GM18951 (cell line): ENCODE data around the gene NPTXR.

Experiments
- POLR2A ChIP-seq: IDR thresholded peaks from 4 replicates; pipeline ENCODE4 v1.6.1; 2011; ENCODE audit warnings: mild to moderate bottlenecking; ENCODE audit not compliant: insufficient read length, insufficient read depth; ENCODE audit errors: extremely low read depth
- in situ Hi-C: fragments of 300-500 bp; cut with MboI; formaldehyde crosslinking; loops from one replicate; pipeline ENCODE4 v1.12.0; 2022; ENCODE audit warnings: low sequenced_read_pairs, mixed read lengths, inconsistent platforms; ENCODE audit not compliant: unreplicated experiment

Gene NPTXR

DNA sequence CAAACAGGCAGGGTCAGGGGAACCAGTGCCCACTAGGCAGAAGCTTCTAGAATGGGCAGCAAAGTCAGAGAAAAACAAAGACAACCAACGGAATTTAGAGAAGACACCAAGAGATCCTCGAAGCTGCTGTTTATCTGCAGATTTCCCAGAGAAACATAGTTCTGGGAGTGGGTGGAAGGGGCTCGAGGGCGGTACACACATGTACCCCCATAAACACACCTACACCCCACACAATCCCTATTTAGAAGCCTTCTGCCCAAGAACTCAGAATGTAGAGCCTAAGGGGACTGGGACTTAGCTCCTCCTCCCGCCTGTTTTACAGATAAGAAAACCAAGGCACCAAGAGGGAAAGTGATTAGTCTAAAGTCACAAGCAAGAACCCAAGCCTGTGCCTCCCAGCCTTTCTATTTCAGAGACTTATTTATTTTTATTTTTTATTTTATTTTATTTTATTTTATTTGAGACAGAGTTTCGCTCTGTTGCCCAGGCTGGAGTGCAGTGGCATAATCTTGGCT is 6.4 kb downstream of the NPTXR start:
- in situ Hi-C loops = no loop called here
- no peak for TF ChIP-seq POLR2A

DNA sequence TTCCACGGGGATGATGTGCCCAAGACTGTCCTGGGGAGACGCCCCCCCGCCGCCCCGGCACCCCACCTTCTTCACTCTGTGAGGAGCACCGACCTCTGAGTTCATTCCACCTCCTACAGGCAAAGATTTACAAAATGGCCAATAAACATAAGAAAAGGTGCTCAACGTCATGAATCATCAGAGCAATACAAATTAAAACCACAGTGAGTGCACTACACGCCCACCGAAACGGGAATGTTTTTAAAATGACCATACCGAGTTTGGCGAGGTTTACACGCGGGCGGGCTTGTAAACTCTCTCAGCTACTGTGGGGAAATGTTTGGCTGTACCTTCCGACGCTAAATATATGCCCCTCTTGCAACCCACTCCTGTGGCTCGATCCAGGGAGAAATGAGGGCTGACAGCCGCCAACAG is 7.9 kb downstream of the NPTXR start:
- in situ Hi-C loops = no loop called here
- TF ChIP-seq POLR2A = no peak

DNA sequence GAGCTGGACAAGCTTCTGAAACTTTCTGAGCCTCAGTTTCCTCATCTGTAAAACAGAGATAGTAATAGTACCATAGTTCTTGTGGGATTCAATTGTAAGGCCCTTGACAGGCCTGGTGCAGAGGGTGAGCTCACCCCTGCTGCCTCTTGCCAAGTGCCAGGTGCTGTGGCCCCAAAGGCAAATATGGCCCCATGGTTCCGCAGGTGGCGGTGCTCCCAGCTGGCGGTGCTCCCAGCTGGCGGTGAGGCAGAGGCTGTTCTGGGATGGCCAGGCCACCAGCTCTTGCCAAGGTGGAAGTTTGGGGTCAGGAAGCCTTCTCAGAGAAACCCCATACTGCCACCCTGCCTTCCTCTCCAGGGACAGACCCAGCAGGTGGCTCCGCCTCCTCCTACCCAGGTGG is 8.8 kb downstream of the NPTXR start:
- TF ChIP-seq POLR2A = no peak
- in situ Hi-C loops = no loop called here

DNA sequence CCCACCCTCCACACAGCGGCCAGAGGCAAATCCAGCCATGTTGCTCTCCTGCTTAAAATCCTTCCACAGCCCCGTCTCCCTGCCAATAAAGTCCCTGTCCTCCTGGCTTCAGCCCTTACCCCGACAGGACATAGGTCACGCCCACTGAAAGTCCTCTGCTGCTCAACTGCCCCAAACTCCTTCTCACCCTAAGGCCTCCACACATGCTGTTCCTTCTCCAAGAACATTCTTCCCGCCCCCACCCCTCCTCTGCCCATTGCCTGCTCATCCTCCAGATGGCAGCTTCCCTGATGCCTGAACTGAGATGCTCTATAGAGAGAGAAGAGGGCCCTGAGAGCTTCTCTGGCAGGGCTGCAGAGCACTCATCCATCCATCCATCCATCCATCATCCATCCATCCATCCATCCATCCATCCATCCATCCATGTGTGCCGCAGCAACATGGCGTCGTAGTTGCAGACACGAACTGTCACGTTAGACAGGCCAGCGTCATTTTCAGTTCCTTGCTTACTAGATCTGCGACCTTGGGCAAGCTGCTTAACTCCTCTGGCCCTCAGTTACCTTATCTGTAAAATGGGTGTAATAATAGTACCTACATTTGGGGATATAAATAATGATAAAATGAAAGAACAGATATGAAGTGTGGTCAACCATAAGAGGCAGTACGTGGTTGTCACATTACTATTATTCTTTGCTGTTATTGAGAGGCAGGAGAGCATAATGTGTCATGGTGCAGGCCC is 9.4 kb downstream of the NPTXR start:
- in situ Hi-C loops = no loop called here
- no peak for TF ChIP-seq POLR2A

DNA sequence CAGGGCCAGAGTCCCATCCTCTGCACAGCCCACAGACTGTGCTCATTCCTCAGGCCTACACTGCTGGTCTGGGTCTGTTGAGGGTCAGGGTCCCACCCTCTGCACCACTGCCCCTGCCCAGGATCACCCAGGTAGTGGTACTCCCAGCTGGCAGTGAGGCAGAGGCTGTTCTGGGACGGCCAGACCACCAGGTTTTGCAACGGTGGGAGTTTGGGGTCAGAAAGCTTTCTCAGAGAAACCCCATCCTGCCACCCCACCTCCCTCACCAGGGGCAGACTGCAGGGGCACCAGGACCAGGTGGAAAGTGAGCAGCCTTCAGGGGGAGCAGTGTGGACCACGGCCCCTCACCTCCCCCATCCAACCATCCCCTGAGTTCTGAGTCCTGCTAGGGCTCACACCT is 10.8 kb downstream of the NPTXR start:
- in situ Hi-C loops = no loop called here
- TF ChIP-seq POLR2A = no peak

DNA sequence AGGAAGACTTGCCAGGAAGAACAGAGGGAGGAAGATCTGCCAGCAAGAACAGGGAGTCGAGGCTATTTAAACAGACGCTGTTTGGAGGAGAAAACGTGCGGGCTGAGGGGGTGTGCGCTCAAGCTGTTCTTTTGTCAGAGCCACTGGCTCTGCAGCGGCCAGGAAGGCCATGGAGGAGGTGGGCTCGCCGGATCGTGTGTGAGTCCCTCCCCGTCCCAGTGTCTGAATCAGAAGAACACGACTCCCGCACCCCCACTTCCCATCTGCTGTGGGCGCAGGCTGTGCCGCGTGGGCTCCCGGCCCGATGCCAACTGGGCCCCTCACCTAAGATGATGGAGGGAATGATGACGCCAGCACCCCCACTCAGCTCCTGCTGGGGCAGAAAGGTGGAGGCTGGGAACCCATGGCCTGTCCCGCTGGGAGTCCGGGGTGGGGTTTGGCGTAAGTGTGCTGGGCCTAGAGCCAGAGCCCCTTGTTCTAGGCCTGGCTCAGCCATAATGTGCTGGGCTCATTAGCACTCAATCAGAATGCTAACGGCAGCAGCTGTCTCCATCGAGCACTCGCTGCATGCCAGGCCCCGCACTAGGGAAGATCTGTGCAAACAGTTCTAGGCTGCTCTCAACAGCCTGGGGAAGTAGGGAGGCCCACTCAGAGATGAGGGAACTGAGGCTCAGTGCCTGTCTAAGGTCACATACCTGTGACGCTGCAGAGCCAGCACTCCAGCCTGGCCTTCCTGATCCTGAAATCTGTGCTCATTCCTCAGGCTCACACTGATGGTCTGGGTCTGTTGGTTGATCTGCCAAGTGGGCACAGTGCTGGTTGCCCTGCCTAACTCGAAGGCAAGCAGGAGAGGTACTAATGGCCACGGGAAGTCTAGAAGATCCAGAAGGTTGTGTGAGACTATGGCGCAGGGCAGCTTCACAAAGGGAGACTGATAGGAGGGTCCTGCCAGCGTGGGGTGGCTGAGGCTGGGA is 11.5 kb downstream of the NPTXR start:
- no peak for TF ChIP-seq POLR2A
- in situ Hi-C loops = no loop called here

DNA sequence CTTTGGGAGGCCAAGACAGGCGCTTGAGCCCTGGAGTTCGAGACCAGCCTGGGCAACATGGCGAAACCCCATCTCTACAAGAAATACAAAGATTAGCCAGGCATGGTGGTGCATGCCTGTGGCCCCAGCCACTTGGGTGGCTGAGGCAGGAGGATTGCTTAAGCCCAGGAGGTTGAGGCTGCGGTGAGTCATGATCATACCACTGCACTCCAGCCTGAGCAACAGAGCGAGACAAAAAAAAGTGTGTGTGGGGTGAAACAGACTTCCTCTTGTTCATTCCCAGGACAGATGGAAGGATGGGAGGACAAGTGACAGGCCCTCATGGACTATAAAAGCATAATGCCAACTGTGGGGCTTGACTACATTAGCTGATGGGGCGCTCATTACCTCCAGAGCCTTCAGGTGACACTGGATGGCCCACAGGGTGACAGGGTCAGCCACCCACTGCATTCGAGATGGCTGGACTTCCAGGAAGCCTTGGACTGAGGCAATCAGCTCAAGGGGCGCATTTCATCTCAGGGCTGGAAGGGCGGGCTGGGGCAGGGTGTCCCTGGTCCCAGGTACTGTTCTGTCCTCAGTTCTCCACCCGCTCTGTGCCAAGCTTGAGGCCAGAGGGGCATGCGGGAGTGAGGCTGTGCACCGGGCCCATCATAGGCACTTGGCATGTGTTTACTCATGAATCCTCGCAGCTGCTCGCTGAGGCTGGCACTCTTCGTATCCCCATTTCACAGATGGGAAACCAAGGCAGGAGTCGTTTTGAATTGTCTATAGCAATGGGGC is 12.5 kb downstream of the NPTXR start:
- TF ChIP-seq POLR2A = no peak
- in situ Hi-C loops = no loop called here

DNA sequence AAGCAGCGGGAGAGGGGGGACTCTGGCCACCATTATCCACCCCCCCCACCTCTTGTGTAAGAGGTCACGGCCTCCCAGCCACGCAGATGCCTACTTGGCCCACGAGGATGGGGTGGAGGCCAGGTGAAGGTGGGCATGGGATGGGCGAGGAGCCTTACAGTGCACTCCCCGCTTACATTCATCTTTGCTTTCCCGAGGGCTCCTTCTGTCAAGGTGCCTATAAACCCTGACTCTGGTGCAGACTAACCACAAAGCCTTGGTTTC is 13.1 kb downstream of the NPTXR start:
- in situ Hi-C loops = no loop called here
- TF ChIP-seq POLR2A = no peak

DNA sequence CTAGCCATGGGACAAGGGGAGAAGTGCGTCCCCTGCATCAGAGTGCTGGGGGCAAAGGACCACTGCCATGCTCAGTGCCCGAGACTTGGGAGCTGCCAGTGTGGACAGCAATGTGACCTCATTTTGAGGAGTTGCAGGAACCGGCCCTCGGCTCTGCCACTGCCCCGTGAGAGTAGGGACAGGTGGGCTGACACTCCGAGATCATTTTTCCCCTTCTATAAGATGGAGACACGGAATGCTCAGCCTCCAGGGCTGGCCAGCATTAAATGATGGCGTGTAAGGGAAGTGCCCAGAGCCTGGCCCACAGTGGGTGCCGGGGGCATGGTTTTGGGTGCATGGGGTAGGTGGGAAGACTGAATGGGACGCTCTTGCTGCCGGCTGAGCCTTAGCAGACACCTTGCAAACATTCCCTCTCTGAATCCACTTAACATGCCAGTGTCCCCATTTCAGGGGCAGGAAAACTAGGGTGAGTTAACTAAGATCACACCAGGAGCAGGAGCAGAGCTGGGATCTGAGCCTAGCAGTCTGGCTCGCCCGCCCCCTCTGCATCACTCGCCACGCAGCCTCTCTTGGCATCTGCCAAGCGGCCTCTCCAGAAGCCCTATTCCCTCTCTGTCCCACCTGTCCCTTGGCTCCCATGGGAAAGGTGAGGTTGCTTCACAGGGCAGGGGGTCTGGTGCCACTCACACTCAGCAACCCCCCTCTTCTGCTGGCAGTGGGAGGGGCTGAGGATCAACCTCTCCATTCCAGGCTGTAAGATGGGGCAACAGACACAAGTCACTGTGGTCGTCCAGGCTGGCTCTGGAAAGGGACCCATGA is 13.6 kb downstream of the NPTXR start:
- TF ChIP-seq POLR2A = no peak
- in situ Hi-C loops = no loop called here

DNA sequence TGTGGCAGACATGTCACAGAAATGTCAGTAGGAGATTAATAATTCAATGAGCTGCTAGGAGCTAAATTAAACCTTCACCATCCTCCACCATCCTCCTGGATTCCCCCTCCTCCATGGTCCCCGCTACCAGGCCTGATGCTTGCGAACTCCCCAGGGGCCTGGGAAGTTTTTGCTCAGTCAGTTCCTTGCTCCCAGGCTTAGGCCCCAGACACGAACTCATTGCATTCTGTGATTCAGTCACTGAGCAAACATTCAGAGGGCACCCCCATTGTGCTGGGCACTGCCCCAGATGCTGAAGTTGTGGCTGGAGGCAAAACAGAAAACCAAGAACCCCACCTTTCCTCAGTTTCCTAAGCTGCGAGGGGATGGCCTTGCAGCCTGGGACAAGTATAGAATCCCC is 14.3 kb downstream of the NPTXR start:
- in situ Hi-C loops = no loop called here
- TF ChIP-seq POLR2A = no peak

DNA sequence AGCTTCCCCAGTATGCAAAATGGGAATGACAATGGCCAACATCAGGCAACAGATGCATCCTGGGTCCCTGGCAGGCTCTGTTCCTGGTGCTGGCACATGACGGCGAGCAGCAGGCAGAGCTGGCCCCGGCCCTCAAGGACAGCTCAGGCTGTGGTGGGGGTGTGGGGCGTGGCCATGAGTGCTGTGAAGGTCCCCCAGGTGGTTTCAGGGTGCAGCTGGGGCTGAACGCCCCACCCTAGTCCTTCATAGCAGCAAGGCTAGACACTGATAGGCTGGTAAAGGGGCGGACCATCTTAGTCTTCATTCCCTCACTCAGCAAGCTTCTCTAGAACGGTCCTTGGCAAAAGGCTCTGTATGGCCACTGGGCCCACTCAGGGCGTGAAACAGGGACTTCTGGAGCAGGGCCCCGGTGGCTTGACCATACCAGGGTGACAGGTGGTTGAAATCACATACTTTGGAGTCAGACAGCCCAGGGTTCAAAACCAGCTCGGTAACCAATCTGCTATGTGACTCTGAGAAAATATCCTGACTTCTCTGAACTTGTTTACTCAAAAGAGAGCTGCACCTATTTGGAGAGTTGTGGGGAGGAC is 15.1 kb downstream of the NPTXR start:
- no peak for TF ChIP-seq POLR2A

DNA sequence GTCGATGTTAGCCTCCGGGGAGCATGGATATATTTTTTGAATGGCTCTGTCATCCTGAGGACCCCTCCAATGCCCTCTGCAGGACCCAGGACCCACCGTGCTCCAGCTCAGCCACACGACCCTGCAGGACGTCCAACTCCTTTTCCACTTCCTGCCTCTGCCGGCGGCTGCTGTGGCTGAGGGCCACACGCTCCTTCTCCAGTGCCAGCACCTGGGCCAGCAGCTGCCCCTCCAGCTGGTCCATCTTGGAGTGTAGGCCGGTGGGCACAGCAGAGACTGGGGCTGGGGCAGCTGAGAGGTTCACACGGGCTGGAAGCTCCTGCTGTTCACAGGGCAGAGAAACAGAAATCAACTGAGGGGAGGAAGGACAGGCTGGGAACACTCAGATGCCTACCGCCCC is 15.6 kb downstream of the NPTXR start:
- TF ChIP-seq POLR2A = no peak
- in situ Hi-C loops = no loop called here

More for the DNA sequence above, 15.1 kb downstream of the NPTXR start:
- in situ Hi-C loops = no loop called here
